ENCODE results near the gene NFIX.

DNA sequence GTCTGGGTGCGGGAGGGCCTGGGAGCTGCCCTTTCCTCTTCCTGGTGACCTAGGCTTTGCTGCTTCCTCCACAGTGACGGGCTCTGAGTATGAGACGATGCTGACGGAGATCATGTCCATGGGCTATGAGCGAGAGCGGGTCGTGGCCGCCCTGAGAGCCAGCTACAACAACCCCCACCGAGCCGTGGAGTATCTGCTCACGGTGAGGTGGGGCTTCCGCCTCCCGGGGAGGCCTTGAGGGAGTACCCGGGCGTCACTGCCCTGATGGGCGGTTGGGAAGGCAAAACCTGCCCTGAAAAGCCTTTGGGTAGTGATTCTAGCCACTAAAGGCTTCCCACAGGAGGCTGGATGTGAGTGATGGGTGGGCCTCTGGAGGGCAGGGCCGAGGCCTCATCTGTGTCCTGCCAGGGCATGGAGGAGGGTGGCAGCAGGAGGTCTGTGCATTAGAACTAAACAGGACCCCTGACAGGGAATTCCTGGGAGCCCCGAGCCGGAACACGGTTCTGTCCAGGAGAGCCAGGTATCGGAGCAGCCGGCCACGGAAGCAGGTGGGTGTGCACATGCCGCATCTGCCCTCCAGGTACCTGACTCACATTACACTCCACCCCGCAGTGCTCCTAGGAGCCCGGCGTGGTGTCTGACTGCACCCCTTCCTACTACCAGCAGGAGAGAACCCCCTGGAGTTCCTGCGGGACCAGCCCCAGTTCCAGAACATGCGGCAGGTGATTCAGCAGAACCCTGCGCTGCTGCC, 46.5 kb upstream of the NFIX start:
- TF ChIP-seq, protein P1, sequence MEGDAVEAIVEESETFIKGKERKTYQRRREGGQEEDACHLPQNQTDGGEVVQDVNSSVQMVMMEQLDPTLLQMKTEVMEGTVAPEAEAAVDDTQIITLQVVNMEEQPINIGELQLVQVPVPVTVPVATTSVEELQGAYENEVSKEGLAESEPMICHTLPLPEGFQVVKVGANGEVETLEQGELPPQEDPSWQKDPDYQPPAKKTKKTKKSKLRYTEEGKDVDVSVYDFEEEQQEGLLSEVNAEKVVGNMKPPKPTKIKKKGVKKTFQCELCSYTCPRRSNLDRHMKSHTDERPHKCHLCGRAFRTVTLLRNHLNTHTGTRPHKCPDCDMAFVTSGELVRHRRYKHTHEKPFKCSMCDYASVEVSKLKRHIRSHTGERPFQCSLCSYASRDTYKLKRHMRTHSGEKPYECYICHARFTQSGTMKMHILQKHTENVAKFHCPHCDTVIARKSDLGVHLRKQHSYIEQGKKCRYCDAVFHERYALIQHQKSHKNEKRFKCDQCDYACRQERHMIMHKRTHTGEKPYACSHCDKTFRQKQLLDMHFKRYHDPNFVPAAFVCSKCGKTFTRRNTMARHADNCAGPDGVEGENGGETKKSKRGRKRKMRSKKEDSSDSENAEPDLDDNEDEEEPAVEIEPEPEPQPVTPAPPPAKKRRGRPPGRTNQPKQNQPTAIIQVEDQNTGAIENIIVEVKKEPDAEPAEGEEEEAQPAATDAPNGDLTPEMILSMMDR (IDR thresholded peaks at IDR 0.05), result no peak
- no peak for TF ChIP-seq POLR2A (IDR thresholded peaks at IDR 0.05)

Measured in body of pancreas (tissue), 4 donors.